PC-3 (cell line): Measurements from ENCODE around the gene RBP2. TPM values are rescaled to one million over a fixed set of nuclear protein-coding genes. Genes with fewer than 3 reads are reported as not detected.

Experiments used
- ATAC-seq: fragments of 200-7000 bp; cut with Tn5 transposase; 2 replicates; pipeline ENCODE4 v1.9.1; 2020; ENCODE audit warnings: mild to moderate bottlenecking, moderate library complexity
- BruUV-seq: library from RNA; stranded (reverse); fragments of 400-500 nt; replicated peaks from 2 replicates; lab custom pipeline; 2021; lab: Mats Ljungman, UMichigan
- CTCF ChIA-PET: fragments of 300-600 bp; sonication (Branson Sonifier 250); formaldehyde crosslinking; loops from one replicate; lab custom pipeline; 2022; ENCODE audit warnings: antibody characterized with exemption; lab: Charles Lee
- POLR2A ChIA-PET: fragments of 300-600 bp; sonication (Branson Sonifier 250); formaldehyde crosslinking; loops from one replicate; lab custom pipeline; 2022; ENCODE audit warnings: antibody characterized with exemption; ENCODE audit not compliant: unreplicated experiment; lab: Charles Lee
- DNase-seq: peaks from one replicate; pipeline ENCODE4 v3.0.0-alpha.2; 2015
- H2AFZ ChIP-seq: fragments of 300-600 bp; sonication (generic); 2 replicates; pipeline ENCODE4 v1.6.0; 2016; ENCODE audit warnings: antibody characterized with exemption, low read length
- H3F3A ChIP-seq: fragments of 300-600 bp; sonication (generic); one replicate; pipeline ENCODE4 v1.6.0; 2017; ENCODE audit warnings: antibody characterized with exemption, low read length, control low read depth, mild to moderate bottlenecking; ENCODE audit not compliant: unreplicated experiment
- H3K27ac ChIP-seq: fragments of 300-600 bp; sonication (generic); 2 replicates; pipeline ENCODE4 v1.5.1; 2016; ENCODE audit warnings: mild to moderate bottlenecking, low read length
- H3K27me3 ChIP-seq: fragments of 300-600 bp; sonication (generic); 2 replicates; pipeline ENCODE4 v1.6.1; 2016; ENCODE audit warnings: low read length, mixed read lengths
- H3K36me3 ChIP-seq: fragments of 300-600 bp; sonication (generic); 2 replicates; pipeline ENCODE4 v1.6.1; 2016; ENCODE audit warnings: low read depth, mixed run types, low read length, mixed read lengths
- H3K4me1 ChIP-seq: fragments of 300-600 bp; sonication (generic); 2 replicates; pipeline ENCODE4 v1.5.1; 2016; ENCODE audit warnings: low read length; ENCODE audit not compliant: insufficient read depth
- H3K4me2 ChIP-seq: fragments of 300-600 bp; sonication (generic); 2 replicates; pipeline ENCODE4 v1.6.0; 2016; ENCODE audit warnings: low read length
- H3K4me3 ChIP-seq: fragments of 300-600 bp; sonication (generic); 2 replicates; pipeline ENCODE4 v1.5.1; 2016; ENCODE audit warnings: mild to moderate bottlenecking, low read length, mixed read lengths
- H3K79me2 ChIP-seq: fragments of 300-600 bp; sonication (generic); 2 replicates; pipeline ENCODE4 v1.6.1; 2017; ENCODE audit warnings: low read length, mixed read lengths
- H3K9ac ChIP-seq: fragments of 300-600 bp; sonication (generic); 2 replicates; pipeline ENCODE4 v1.6.0; 2016; ENCODE audit warnings: mild to moderate bottlenecking, low read length
- H3K9me2 ChIP-seq: fragments of 300-600 bp; sonication (generic); replicated peaks from 2 replicates; pipeline ENCODE4 v1.6.1; 2016; ENCODE audit warnings: mixed run types, low read length, mixed read lengths
- H3K9me3 ChIP-seq: fragments of 300-600 bp; sonication (generic); 2 replicates; pipeline ENCODE4 v1.6.1; 2016; ENCODE audit warnings: low read length, mixed read lengths
- H4K20me1 ChIP-seq: fragments of 300-600 bp; sonication (generic); 2 replicates; pipeline ENCODE4 v1.6.1; 2016; ENCODE audit warnings: low read length, mixed read lengths
- CTCF ChIP-seq: fragments of 300-600 bp; sonication (generic); conservative IDR thresholded peaks from 2 replicates; pipeline ENCODE4 v1.5.1; 2017; ENCODE audit warnings: antibody characterized with exemption, low read depth, mild to moderate bottlenecking, low read length
- EZH2 ChIP-seq: fragments of 300-600 bp; sonication (generic); IDR thresholded peaks from one replicate; pipeline ENCODE4 v1.6.1; 2017; ENCODE audit warnings: antibody characterized with exemption, mild to moderate bottlenecking, low read length; ENCODE audit not compliant: unreplicated experiment
- EZH2phosphoT487 ChIP-seq: fragments of 300-600 bp; sonication (generic); IDR thresholded peaks from 2 replicates; pipeline ENCODE4 v1.6.1; 2018; ENCODE audit warnings: mild to moderate bottlenecking, antibody characterized with exemption, low read length, borderline replicate concordance
- intact Hi-C: fragments of 100-400 bp; cut with micrococcal nuclease; formaldehyde crosslinking; loops from 2 replicates; pipeline ENCODE4 v1.9.0; 2023
- total RNA-seq: library from RNA; depleted of rRNA; stranded (reverse); fragments of >200 nt; gene quantifications from 2 replicates; pipeline ENCODE4 v1.2.3, GENCODE V29; 2014

The RBP2 gene
- total RNA-seq, 1 experiment from 2014 or later: not detected

- Histone ChIP-seq H3K27me3 (peaks cover 5% of the 10 kb centered on the region; the same call in 1 of the 2 replicates), H3K79me2 (no peaks in the 10 kb centered on the region), H3K36me3 (no peaks in the 10 kb centered on the region), H2AFZ (no peak overlapping the region), H3K4me3 (no peak overlapping the region), H3K9ac (no peak overlapping the region), H3K27ac (no peak overlapping the region), H4K20me1 (no peaks in the 10 kb centered on the region), H3K4me2 (no peak overlapping the region), H3K9me2 (no peaks in the 10 kb centered on the region), H3K9me3 (no peaks in the 10 kb centered on the region), H3F3A (no peaks in the 10 kb centered on the region), H3K4me1 (no peaks in the 10 kb centered on the region)
- POLR2A ChIA-PET: no interaction called here
- TF ChIP-seq EZH2 (no peak), CTCF (no peak), EZH2phosphoT487 (no peak)
- DNase-seq (no peak), ATAC-seq (no peak)
- BruUV-seq: no TSS peak
- CTCF ChIA-PET: no interaction called here
- intact Hi-C loops: no loop called here
These were observed 38.4 kb upstream of the RBP2 start for GRCh38 chr3:139514741-139515140.

GRCh38 chr3:139509631-139510030, 33.3 kb upstream of the RBP2 start:
- no peaks in the 10 kb centered on the region for H3K36me3 ChIP-seq
- no peak for TF ChIP-seq EZH2phosphoT487
- intact Hi-C loops: no loop called here
- POLR2A ChIA-PET: no interaction called here
- no peaks in the 10 kb centered on the region for H3K4me1 ChIP-seq
- H3F3A ChIP-seq: no peaks in the 10 kb centered on the region
- no peak overlapping the region for H3K4me3 ChIP-seq
- H2AFZ ChIP-seq: no peak overlapping the region
- H3K27ac ChIP-seq: no peak overlapping the region
- ATAC-seq: no peak
- peaks cover 5% of the 10 kb centered on the region; the same call in 1 of the 2 replicates for H3K27me3 ChIP-seq
- BruUV-seq: no TSS peak
- no peak overlapping the region for H3K9ac ChIP-seq
- no peaks in the 10 kb centered on the region for H3K9me2 ChIP-seq
- H3K79me2 ChIP-seq: no peaks in the 10 kb centered on the region
- no peak for DNase-seq
- no peaks in the 10 kb centered on the region for H3K9me3 ChIP-seq
- no peak overlapping the region for H3K4me2 ChIP-seq
- CTCF ChIA-PET: no interaction called here
- H4K20me1 ChIP-seq: no peaks in the 10 kb centered on the region

GRCh38 chr3:139506766-139507165, 30.4 kb upstream of the RBP2 start:
- H3K79me2 ChIP-seq: no peaks in the 10 kb centered on the region
- H3K4me3 ChIP-seq: no peak overlapping the region
- H3K27me3 ChIP-seq: no peaks in the 10 kb centered on the region
- no TSS peak for BruUV-seq
- H3K4me1 ChIP-seq: no peaks in the 10 kb centered on the region
- DNase-seq (peak; percentile 30), ATAC-seq (no peak)
- no peak overlapping the region for H3K27ac ChIP-seq
- H4K20me1 ChIP-seq: no peaks in the 10 kb centered on the region
- H3K9me3 ChIP-seq: no peaks in the 10 kb centered on the region
- H3K9ac ChIP-seq: no peak overlapping the region
- TF ChIP-seq EZH2phosphoT487 (no peak), CTCF (peak; percentile 35; the same call in 1 of the 2 replicates), EZH2 (no peak)
- H2AFZ ChIP-seq: no peak overlapping the region
- H3K4me2 ChIP-seq: no peak overlapping the region
- ChIA-PET CTCF (no interaction called here), POLR2A (no interaction called here)
- H3K9me2 ChIP-seq: no peaks in the 10 kb centered on the region
- no peaks in the 10 kb centered on the region for H3F3A ChIP-seq
- no peaks in the 10 kb centered on the region for H3K36me3 ChIP-seq
- intact Hi-C loops: no loop called here
